ENCODE results near the gene CCDC59.

CCDC59 gene

DNA sequence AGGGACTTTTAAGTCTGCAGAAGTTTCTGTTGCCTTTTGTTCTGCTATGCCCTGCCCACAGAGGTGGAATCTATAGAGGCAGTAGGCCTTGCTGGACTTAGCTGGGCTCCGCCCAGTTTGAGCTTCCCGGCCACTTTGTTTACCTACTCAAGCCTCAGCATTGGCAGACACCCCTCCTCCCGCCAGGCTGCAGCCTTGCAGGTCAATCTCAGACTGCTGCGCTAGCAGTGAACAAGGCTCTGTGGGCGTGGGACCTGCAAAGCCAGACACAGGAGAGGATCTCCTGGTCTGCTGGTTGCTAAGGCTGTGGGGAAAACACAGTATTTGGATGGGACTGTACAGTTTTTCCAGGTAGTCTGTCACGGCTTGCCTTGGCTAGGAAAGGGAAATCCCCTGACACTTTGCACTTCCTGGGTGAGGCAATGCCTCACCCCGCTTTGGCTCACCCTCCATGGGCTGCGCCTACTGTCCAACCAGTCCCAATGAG, 43.7 kb downstream of the CCDC59 start:
- no peak for DNase-seq (ENCODE audit: low read depth)

Measured in activated T-helper 9 cell treated with anti-CD3 and anti-CD28 coated beads, Interleukin-2, amount 50 U/mL, for 16 hours (primary cell).